ENCODE measurements around the gene NEMP2.

NEMP2 gene

GRCh38 chr2:190561094-190561493, 26.6 kb upstream of the NEMP2 start:
- no peak for DNase-seq (ENCODE audit: low spot score)
- Histone ChIP-seq H3K4me1 (ENCODE audit: insufficient read depth, poor library complexity, severe bottlenecking) (no peaks in the 10 kb centered on the region), H3K27ac (ENCODE audit: poor library complexity, severe bottlenecking) (no peak overlapping the region), H3K9me3 (ENCODE audit: severe bottlenecking) (no peaks in the 10 kb centered on the region), H3K4me3 (ENCODE audit: severe bottlenecking) (no peak overlapping the region), H3K36me3 (ENCODE audit: low read depth) (no peaks in the 10 kb centered on the region), H3K27me3 (ENCODE audit: insufficient read depth, poor library complexity, severe bottlenecking) (no peaks in the 10 kb centered on the region)
- no peak for TF ChIP-seq CTCF (IDR thresholded peaks at IDR 0.05; ENCODE audit: poor library complexity, severe bottlenecking)
- ATAC-seq (ENCODE audit: low read depth) = no peak

GRCh38 chr2:190554357-190555006, 20.0 kb upstream of the NEMP2 start:
- TF ChIP-seq CTCF (IDR thresholded peaks at IDR 0.05; ENCODE audit: poor library complexity, severe bottlenecking) = no peak
- no peak overlapping the region for H3K27ac ChIP-seq (ENCODE audit: poor library complexity, severe bottlenecking)
- no peaks in the 10 kb centered on the region for H3K4me1 ChIP-seq (ENCODE audit: insufficient read depth, poor library complexity, severe bottlenecking)
- no peaks in the 10 kb centered on the region for H3K36me3 ChIP-seq (ENCODE audit: low read depth)
- H3K4me3 ChIP-seq (ENCODE audit: severe bottlenecking) = no peak overlapping the region
- H3K9me3 ChIP-seq (ENCODE audit: severe bottlenecking) = no peaks in the 10 kb centered on the region
- ATAC-seq (ENCODE audit: low read depth) (no peak), DNase-seq (ENCODE audit: low spot score) (no peak)
- no peaks in the 10 kb centered on the region for H3K27me3 ChIP-seq (ENCODE audit: insufficient read depth, poor library complexity, severe bottlenecking)

GRCh38 chr2:190553254-190553653, 18.7 kb upstream of the NEMP2 start:
- peaks cover 2% of the 10 kb centered on the region for H3K4me1 ChIP-seq (ENCODE audit: insufficient read depth, poor library complexity, severe bottlenecking)
- H3K27ac ChIP-seq (ENCODE audit: poor library complexity, severe bottlenecking) = no peak overlapping the region
- no peaks in the 10 kb centered on the region for H3K27me3 ChIP-seq (ENCODE audit: insufficient read depth, poor library complexity, severe bottlenecking)
- no peaks in the 10 kb centered on the region for H3K36me3 ChIP-seq (ENCODE audit: low read depth)
- no peak for TF ChIP-seq CTCF (IDR thresholded peaks at IDR 0.05; ENCODE audit: poor library complexity, severe bottlenecking)
- no peak for ATAC-seq (ENCODE audit: low read depth)
- no peaks in the 10 kb centered on the region for H3K9me3 ChIP-seq (ENCODE audit: severe bottlenecking)
- DNase-seq (ENCODE audit: low spot score) = no peak
- no peak overlapping the region for H3K4me3 ChIP-seq (ENCODE audit: severe bottlenecking)

- no peak for ATAC-seq (ENCODE audit: low read depth)
- no peak for DNase-seq (ENCODE audit: low spot score)
- Histone ChIP-seq H3K36me3 (ENCODE audit: low read depth) (no peaks in the 10 kb centered on the region), H3K4me3 (ENCODE audit: severe bottlenecking) (no peak overlapping the region), H3K27me3 (ENCODE audit: insufficient read depth, poor library complexity, severe bottlenecking) (no peaks in the 10 kb centered on the region), H3K4me1 (ENCODE audit: insufficient read depth, poor library complexity, severe bottlenecking) (peaks cover 8% of the 10 kb centered on the region), H3K27ac (ENCODE audit: poor library complexity, severe bottlenecking) (no peak overlapping the region), H3K9me3 (ENCODE audit: severe bottlenecking) (no peaks in the 10 kb centered on the region)
- TF ChIP-seq CTCF (IDR thresholded peaks at IDR 0.05; ENCODE audit: poor library complexity, severe bottlenecking) = no peak
Observed at GRCh38 chr2:190551928-190552327, 17.4 kb upstream of the NEMP2 start.

- DNase-seq (ENCODE audit: low spot score) (no peak), ATAC-seq (ENCODE audit: low read depth) (no peak)
- Histone ChIP-seq H3K27me3 (ENCODE audit: insufficient read depth, poor library complexity, severe bottlenecking) (no peaks in the 10 kb centered on the region), H3K4me1 (ENCODE audit: insufficient read depth, poor library complexity, severe bottlenecking) (peaks cover 8% of the 10 kb centered on the region), H3K4me3 (ENCODE audit: severe bottlenecking) (no peak overlapping the region), H3K9me3 (ENCODE audit: severe bottlenecking) (no peaks in the 10 kb centered on the region), H3K36me3 (ENCODE audit: low read depth) (no peaks in the 10 kb centered on the region), H3K27ac (ENCODE audit: poor library complexity, severe bottlenecking) (no peak overlapping the region)
- no peak for TF ChIP-seq CTCF (IDR thresholded peaks at IDR 0.05; ENCODE audit: poor library complexity, severe bottlenecking)
Observed at GRCh38 chr2:190550137-190550536, 15.6 kb upstream of the NEMP2 start.

All from RWPE2 (cell line).